ENCODE data around the gene GRB14.
"Not testable (repeated sequence)": the region's sequence is repeated elsewhere in the genome, so short reads cannot be mapped to it uniquely, and the experiment has no call there.

The GRB14 gene

GRCh38 chr2:164474873-164475272, 146.4 kb downstream of the GRB14 start:
- DNase-seq, result no peak

- no peak for DNase-seq
Observed at GRCh38 chr2:164473021-164473420, 148.3 kb downstream of the GRB14 start.

- not testable (repeated sequence) for DNase-seq
Observed at GRCh38 chr2:164465047-164465446, 156.2 kb downstream of the GRB14 start.

- no peak for DNase-seq
Observed at GRCh38 chr2:164464376-164464775, 156.9 kb downstream of the GRB14 start.

GRCh38 chr2:164458792-164459191, 162.5 kb downstream of the GRB14 start:
- no peak for DNase-seq

GRCh38 chr2:164457271-164457670, 164.0 kb downstream of the GRB14 start:
- DNase-seq, result no peak

- DNase-seq, result peak; percentile 29
Observed at GRCh38 chr2:164456619-164457018, 164.7 kb downstream of the GRB14 start.

GRCh38 chr2:164453656-164454305, 167.5 kb downstream of the GRB14 start:
- no peak for DNase-seq

GRCh38 chr2:164450278-164450677, 171.0 kb downstream of the GRB14 start:
- no peak for DNase-seq

- no peak for DNase-seq
Observed at GRCh38 chr2:164449706-164450105, 171.6 kb downstream of the GRB14 start.

GRCh38 chr2:164447660-164448059, 173.6 kb downstream of the GRB14 start:
- no peak for DNase-seq

All from NCI-H2029 (cell line).